Sigmoid colon (tissue), 4 donors: ENCODE results near the gene BCOR.

Experiments
- EP300 ChIP-seq, 4 donors: sonication (generic); formaldehyde crosslinking; IDR thresholded peaks; one replicate each; pipeline ENCODE4 v1.6.1; 2017; ENCODE audit warnings: antibody characterized with exemption in 4 of 4
- POLR2A ChIP-seq, 2 donors: fragments of 450-650 bp; IDR thresholded peaks; one replicate each; pipeline ENCODE4 v1.6.1; 2016; ENCODE audit warnings: antibody characterized with exemption in 2 of 2, mild to moderate bottlenecking in 2 of 2, moderate library complexity in 2 of 2
- POLR2AphosphoS5 ChIP-seq, 4 donors: sonication (generic); formaldehyde crosslinking; IDR thresholded peaks; one replicate each; pipeline ENCODE4 v1.6.1; 2017; ENCODE audit warnings: antibody characterized with exemption in 4 of 4
- TF ChIP-seq, protein P1 (sequence below), 4 experiments: fragments of 450-650 bp in 3 of 4; fragments of 200-600 bp in 1 of 4; IDR thresholded peaks; one replicate each; pipeline ENCODE4 v1.5.1; 2016 to 2019; ENCODE audit warnings: antibody characterized with exemption in 4 of 4, mild to moderate bottlenecking in 3 of 4, moderate library complexity in 2 of 4

DNA sequence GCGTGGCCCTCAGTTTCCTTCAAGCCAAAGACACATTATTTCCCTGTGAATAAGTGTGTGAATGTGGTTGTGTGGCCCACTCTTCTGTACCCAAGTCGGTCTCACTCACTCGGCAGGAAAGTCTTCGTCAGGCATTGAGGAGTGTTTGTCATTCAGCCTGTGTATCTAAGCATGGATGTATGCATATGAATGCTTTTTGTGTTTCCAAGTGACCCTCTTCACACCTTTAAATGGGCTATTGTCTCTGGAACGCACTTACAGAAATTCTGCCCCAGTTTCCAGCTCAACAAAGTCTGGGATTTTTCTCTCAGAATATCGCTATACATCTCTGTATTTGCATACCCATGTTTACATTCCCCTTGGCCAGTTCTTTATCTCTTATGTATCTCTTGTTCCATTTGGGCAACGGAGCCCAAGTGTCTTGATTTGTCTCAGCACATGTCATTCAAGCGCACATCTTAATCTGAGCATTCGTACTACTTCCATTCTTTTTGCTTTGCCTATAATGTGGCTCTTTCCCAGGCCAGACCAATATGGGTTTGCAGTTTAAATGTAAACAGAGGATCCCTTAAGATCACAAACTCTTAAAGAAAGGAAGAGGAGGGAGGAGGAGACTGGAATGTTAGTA is 4.8 kb downstream of the BCOR start:
- TF ChIP-seq, protein P1, sequence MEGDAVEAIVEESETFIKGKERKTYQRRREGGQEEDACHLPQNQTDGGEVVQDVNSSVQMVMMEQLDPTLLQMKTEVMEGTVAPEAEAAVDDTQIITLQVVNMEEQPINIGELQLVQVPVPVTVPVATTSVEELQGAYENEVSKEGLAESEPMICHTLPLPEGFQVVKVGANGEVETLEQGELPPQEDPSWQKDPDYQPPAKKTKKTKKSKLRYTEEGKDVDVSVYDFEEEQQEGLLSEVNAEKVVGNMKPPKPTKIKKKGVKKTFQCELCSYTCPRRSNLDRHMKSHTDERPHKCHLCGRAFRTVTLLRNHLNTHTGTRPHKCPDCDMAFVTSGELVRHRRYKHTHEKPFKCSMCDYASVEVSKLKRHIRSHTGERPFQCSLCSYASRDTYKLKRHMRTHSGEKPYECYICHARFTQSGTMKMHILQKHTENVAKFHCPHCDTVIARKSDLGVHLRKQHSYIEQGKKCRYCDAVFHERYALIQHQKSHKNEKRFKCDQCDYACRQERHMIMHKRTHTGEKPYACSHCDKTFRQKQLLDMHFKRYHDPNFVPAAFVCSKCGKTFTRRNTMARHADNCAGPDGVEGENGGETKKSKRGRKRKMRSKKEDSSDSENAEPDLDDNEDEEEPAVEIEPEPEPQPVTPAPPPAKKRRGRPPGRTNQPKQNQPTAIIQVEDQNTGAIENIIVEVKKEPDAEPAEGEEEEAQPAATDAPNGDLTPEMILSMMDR (IDR thresholded peaks at IDR 0.05): no peak
- TF ChIP-seq POLR2A (IDR thresholded peaks at IDR 0.05) (no peak), POLR2AphosphoS5 (IDR thresholded peaks at IDR 0.05) (no peak), EP300 (IDR thresholded peaks at IDR 0.05) (no peak)
